ENCODE measurements around the gene BAIAP2L1.

The BAIAP2L1 gene

DNA sequence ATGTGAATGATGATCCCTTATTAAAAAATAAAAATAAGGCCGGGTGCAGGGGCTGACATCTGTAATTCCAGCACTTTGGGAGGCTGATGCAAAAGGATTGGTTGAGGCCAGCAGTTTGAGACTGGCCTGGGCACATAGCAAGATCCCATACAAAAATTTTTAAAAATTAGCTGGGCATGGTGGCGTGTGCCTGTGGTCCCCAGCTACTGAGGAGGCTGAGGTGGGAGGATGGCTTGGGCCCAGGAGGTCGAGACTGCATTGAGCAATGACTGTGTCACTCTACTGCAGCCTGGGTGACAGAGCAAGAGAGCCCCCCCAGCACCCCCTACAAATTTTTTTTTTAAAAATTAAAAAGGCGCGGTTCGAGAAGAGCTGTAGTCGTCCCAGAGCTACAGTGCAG is 120.6 kb downstream of the BAIAP2L1 start:
- TF ChIP-seq, protein P1, sequence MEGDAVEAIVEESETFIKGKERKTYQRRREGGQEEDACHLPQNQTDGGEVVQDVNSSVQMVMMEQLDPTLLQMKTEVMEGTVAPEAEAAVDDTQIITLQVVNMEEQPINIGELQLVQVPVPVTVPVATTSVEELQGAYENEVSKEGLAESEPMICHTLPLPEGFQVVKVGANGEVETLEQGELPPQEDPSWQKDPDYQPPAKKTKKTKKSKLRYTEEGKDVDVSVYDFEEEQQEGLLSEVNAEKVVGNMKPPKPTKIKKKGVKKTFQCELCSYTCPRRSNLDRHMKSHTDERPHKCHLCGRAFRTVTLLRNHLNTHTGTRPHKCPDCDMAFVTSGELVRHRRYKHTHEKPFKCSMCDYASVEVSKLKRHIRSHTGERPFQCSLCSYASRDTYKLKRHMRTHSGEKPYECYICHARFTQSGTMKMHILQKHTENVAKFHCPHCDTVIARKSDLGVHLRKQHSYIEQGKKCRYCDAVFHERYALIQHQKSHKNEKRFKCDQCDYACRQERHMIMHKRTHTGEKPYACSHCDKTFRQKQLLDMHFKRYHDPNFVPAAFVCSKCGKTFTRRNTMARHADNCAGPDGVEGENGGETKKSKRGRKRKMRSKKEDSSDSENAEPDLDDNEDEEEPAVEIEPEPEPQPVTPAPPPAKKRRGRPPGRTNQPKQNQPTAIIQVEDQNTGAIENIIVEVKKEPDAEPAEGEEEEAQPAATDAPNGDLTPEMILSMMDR (IDR thresholded peaks at IDR 0.05; ENCODE audit: borderline replicate concordance, insufficient read depth, low read depth, low read length), result no peak

DNA sequence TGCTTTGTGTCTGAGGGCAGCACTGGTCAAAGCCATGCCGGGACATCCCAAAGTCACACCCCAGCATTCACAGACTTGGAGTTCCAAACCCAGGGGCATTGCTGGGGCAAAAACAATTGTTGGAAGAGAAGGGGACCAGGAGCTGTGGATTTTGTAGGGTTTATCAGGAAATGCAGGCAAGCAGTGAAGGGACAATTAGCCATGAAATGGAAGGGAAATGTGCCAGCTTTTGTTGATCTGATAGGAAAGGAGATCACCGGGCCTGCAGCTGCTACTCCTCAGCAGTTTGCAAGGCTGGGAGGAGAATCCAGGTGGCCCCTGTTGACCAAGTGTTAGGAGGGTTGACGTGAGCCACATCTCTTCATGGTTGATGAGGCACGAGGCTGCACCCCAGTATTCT is 122.0 kb downstream of the BAIAP2L1 start:
- H3K4me3 ChIP-seq (ENCODE audit: low read depth, low read length), result no peak overlapping the region
- TF ChIP-seq, protein P1 (IDR thresholded peaks at IDR 0.05; ENCODE audit: borderline replicate concordance, insufficient read depth, low read depth, low read length), result no peak

More for the DNA sequence above, 120.6 kb downstream of the BAIAP2L1 start:
- H3K4me3 ChIP-seq (ENCODE audit: low read depth, low read length), result no peak overlapping the region

DNA sequence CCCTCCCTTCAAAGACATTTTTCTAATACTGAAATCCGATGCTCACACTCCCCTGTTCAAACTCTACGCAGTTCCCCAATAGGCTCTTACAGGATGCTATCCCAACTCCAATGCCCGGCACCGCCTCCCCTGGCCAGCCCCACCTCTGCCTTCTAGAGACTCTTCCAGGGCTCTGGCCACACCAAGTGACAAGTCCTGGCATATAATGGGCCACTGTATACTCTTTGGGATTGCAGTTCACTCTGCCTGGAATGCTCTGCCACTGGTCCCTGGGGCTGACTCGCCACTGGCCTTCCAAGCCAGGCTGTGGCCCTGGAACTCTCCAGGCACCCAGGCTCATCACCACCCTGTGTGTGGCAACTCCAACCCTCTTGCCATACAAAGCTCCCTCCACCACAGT is 122.5 kb downstream of the BAIAP2L1 start:
- TF ChIP-seq, protein P1 (IDR thresholded peaks at IDR 0.05; ENCODE audit: borderline replicate concordance, insufficient read depth, low read depth, low read length), result no peak
- no peak overlapping the region for H3K4me3 ChIP-seq (ENCODE audit: low read depth, low read length)

DNA sequence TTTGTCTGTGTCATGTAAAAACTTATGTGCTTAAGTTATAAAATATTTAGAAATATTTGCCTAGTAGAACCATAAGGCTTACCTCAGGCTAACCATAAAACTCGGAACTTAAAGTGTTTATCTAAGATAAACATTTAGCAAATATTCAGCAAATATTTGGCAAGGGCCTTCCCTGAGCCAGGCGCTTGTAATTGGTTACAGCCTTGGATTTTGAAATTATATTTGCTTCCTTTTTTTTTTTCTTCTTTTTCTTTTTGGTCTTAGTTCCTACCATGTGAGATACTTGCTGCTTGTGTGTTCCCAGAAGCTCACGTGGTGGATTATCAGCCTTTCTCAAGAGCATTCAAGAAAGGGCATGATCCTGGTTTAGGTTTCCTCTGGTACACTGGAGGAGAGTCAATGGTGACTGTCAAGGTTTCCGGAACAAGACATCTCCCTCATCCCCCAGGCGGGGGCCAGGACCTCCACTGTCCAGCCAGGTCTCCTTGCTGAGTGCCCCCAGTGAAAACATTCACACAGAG is 124.6 kb downstream of the BAIAP2L1 start:
- TF ChIP-seq, protein P1 (IDR thresholded peaks at IDR 0.05; ENCODE audit: borderline replicate concordance, insufficient read depth, low read depth, low read length), result no peak
- H3K4me3 ChIP-seq (ENCODE audit: low read depth, low read length), result no peak overlapping the region

DNA sequence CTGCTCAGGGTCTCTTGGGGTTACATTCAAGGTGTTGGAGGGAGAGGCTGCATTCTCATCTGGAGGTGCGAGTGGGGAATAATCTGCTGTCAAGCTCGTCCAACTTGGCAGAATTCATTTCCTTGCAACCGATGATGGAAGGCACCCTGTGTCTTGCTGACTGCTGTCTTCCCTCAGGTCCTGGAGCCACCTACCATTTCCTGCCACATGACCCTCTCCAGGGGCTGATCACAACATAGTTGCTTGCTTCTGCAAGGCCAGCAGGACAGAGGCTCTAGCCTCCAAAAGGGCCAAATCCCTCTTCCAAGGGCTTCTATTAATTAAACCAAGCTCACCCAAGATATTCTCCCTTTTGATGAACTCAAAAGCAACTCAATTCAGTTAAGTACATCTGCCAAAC is 133.6 kb downstream of the BAIAP2L1 start:
- TF ChIP-seq, protein P1 (IDR thresholded peaks at IDR 0.05; ENCODE audit: borderline replicate concordance, insufficient read depth, low read depth, low read length), result no peak
- no peak overlapping the region for H3K4me3 ChIP-seq (ENCODE audit: low read depth, low read length)

DNA sequence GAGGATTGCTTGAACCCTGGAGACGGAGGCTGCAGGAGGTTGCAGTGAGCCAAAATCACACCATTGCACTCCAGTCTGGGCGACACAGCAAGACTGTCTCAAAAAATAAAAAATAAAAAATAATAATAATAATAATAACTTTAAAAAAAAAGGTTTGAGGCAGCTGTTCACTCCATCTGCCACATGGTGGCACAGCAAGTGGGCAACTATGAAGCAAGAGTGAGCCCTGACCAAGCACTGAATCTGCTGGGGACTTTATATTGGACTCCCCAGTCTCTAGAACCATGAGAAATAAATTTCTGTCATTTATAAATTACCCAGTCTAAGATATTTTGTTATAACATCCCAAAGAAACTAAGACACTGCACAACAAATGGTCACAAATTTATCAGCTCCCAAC is 134.1 kb downstream of the BAIAP2L1 start:
- no peak overlapping the region for H3K4me3 ChIP-seq (ENCODE audit: low read depth, low read length)
- TF ChIP-seq, protein P1 (IDR thresholded peaks at IDR 0.05; ENCODE audit: borderline replicate concordance, insufficient read depth, low read depth, low read length), result peak; percentile 19; the same call in 1 of the 2 replicates

DNA sequence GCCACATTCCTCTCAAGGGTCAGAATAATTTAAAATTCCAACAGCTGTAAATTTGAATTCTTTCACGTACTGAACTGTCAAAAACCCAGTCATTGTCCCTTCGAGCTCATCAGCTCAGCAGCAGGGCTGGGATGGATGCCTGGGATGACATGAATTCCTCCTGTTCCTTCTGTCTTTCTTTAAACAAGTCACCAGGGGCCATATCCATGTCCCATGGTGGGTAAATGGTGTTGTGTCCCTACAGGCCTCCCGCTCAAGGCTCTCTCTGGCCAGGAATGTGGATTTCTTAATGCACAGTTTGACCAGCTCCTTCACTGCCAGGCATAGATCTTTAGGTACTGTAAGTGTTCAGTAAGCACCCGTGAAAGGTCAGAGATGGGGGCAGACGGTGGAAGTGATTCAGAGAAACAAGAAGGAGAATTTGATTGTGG is 135.0 kb downstream of the BAIAP2L1 start:
- TF ChIP-seq, protein P1 (IDR thresholded peaks at IDR 0.05; ENCODE audit: borderline replicate concordance, insufficient read depth, low read depth, low read length), result no peak
- no peak overlapping the region for H3K4me3 ChIP-seq (ENCODE audit: low read depth, low read length)

All from GM12875 (cell line).